ENCODE measurements around the gene NDUFA11. TPM values are rescaled to one million over a fixed set of nuclear protein-coding genes. Genes with fewer than 3 reads are reported as not detected.

The NDUFA11 gene
- total RNA-seq, 4 donors from 2014 or later = 123 to 215 (median 163) TPM

GRCh38 chr19:5941673-5942072 lies 38.1 kb upstream of the NDUFA11 start:
- H3K4me3 ChIP-seq (ENCODE audit: low read depth, poor library complexity, severe bottlenecking) = no peak overlapping the region
- TF ChIP-seq CTCF (IDR thresholded peaks at IDR 0.05) (no peak), POLR2A (IDR thresholded peaks at IDR 0.05) (no peak)
- intact Hi-C loops (cut with DNase I; ENCODE audit: low total_unique reads) = no loop called here
- no peak for DNase-seq (ENCODE audit: low spot score in 2 of 2)
- WGBS, 2 donors = 91 to 93% methylated on average over 11 of the region's 11 CpGs

GRCh38 chr19:5940260-5941208 lies 36.9 kb upstream of the NDUFA11 start:
- no peak for DNase-seq (ENCODE audit: low spot score in 2 of 2)
- TF ChIP-seq POLR2A (IDR thresholded peaks at IDR 0.05) = no peak
- TF ChIP-seq CTCF (IDR thresholded peaks at IDR 0.05) = no peak
- no peak overlapping the region for H3K4me3 ChIP-seq (ENCODE audit: low read depth, poor library complexity, severe bottlenecking)
- 90% methylated on average over 21 of the region's 21 CpGs for WGBS, 2 donors
- intact Hi-C loops (cut with DNase I; ENCODE audit: low total_unique reads) = no loop called here

GRCh38 chr19:5937550-5937949 lies 34.0 kb upstream of the NDUFA11 start:
- 82 to 85% methylated on average over 10 of the region's 10 CpGs for WGBS, 2 donors
- no peak for DNase-seq (ENCODE audit: low spot score in 2 of 2)
- H3K4me3 ChIP-seq (ENCODE audit: low read depth, poor library complexity, severe bottlenecking) = no peak overlapping the region
- intact Hi-C loops (cut with DNase I; ENCODE audit: low total_unique reads) = no loop called here
- TF ChIP-seq POLR2A (IDR thresholded peaks at IDR 0.05) (no peak), CTCF (IDR thresholded peaks at IDR 0.05) (no peak)

DNA sequence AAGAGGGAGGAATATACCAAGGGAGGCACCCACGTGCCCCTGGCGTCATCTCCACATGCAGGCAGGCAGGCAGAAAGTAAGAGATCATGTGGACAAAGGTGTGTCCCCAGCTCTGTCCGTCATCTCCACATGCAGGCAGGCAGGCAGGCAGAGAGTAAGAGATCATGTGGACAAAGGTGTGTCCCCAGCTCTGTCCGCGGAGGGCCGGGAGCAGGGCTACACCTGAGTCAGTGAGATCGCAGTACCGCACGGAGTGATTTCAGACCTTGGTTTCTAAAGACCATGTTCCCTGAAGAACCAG lies 32.7 kb upstream of the NDUFA11 start:
- TF ChIP-seq POLR2A (IDR thresholded peaks at IDR 0.05) (no peak), CTCF (IDR thresholded peaks at IDR 0.05) (no peak)
- no peak for DNase-seq (ENCODE audit: low spot score in 2 of 2)
- no peak overlapping the region for H3K4me3 ChIP-seq (ENCODE audit: low read depth, poor library complexity, severe bottlenecking)
- intact Hi-C loops (cut with DNase I; ENCODE audit: low total_unique reads) = no loop called here
- WGBS, 2 donors = 92 to 94% methylated on average over 9 of the region's 9 CpGs

DNA sequence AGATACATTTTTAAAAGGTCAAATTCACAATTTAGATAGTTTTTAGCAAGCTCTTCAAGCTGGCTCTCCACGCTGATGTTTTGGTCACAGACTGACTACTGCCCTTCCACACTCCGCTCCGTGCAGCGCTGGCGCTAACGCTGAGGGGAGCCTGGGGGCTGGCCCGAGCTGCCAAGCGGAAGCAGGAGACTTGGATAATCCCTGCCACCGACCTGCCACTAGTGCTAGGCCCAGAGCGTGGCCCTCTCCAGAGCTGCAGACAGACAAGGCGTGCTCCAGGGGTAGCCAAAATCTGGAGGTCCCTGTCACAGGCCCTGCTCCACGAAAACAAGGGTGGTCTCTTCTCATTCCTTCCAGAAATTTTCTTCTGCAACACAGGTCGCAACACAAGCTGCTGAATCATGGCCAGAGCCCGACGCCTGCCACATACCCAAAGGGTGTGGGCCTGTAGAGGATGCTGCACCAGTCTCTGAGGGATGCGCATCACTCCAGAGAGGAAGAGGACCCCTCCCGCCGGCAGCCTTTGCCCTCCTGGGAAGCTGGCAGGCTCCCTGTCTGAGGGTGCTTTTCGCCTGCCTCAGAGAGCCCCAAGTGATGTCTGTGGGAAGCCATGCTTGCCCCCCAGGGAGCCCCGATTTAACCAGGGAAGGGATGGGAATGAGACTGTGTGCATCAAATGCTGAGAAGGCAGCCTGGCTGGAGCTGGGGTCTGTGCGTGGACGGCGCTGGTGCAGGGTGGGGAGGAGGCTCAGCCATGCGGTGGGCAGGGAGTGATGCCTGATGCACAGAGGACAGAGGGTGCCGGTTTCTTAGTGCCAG lies 32.1 kb upstream of the NDUFA11 start:
- TF ChIP-seq POLR2A (IDR thresholded peaks at IDR 0.05) (no peak), CTCF (IDR thresholded peaks at IDR 0.05) (no peak)
- DNase-seq (ENCODE audit: low spot score in 2 of 2) = no peak
- intact Hi-C loops (cut with DNase I; ENCODE audit: low total_unique reads) = no loop called here
- WGBS, 2 donors = 77 to 83% methylated on average over 23 to 25 of the region's 25 CpGs
- H3K4me3 ChIP-seq (ENCODE audit: low read depth, poor library complexity, severe bottlenecking) = no peak overlapping the region

All from lower leg skin (tissue), 4 donors.